Measurements from ENCODE around the gene TSSC4.

The TSSC4 gene

DNA sequence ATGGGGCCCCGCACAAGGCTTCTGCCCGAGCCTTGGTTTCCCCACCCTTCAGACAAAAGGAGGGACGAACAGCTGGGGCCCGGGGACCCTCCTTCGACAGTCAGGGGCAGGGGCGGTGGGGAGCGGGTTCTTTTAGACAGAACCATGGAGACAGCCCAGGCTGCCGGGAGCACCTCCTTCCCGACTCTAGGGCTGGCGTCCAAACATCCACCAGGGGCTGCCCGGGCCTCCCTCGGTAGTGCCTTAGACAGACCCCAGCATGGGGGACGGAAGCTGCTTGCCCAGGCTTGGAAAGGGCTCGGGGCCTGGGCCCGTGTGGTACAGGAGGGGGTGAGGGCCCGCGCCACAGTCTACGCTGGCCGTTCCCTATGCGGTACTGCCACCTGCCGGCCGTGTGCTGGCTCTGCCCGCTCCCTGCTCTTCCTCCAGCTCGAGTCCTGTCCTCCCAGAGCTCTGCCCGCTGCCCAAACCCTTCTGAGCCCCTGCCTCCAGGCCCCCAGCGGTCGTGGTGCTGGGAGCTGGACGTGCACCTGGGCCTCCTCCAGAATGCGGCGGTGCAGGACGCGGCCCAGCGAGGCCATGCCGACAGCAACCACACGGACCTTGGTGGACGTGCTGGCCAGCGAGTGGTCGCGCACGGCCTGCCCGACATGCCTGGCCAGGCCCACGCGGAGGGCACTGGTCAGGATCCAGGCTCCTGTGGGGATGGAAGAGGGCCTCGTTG is 20.1 kb downstream of the TSSC4 start:
- DNase-seq: peak; percentile 84

DNA sequence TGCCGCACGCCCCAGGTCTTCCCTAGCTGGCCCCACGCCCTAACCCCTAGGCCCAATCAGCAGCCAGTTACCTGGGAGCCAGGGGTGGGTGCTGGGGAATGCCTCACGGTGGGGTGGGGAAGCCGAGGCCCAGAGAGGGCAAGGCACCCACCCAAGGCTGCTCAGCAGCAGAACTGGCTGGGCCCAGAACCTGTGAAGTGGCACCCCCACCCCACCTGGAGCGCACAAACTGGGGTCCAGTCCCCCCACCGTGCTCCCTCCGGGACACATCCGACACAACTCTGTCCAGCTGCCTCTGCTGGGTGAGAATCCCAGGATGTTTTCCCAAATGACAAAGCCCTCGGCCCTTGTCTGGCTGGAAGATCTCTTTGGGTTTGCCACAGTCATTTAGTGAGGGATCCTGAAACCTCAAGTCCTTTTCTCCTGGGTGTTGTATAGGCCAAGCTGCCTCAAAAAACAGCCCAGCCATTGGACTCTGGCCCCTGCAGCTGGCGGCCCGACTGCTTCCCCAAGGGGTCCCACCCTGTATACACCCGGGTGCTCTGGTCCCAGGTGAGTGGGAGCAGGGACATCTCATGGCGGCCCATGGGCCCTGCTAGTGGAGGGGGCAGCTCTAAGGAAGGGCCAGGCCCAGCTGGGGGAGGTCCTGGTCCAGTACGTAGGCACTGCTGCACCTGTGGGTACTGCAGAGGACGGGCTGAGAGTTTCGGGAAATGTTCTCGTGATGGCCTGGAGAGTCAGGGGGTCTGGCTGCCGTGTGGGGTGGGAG is 20.9 kb downstream of the TSSC4 start:
- DNase-seq: no peak

DNA sequence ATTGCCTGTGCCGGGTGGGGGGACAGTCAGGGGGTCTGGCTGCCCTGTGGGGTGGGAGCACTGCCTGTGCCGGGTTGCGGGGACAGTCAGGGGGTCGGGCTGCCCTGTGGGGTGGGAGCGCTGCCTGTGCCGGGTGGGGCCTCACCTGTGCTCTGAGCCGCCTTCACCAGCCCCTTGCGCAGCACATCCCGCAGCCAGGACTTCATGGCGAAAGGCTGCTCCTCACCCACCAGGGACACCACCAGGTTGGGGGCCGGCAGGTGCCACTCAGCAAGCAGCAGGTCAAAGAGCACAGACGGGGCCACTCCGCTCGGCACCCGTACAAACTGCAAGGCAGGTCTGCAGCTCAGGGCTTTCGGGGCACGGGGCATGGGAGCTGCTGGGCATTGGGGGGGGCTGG is 21.4 kb downstream of the TSSC4 start:
- DNase-seq: no peak

DNA sequence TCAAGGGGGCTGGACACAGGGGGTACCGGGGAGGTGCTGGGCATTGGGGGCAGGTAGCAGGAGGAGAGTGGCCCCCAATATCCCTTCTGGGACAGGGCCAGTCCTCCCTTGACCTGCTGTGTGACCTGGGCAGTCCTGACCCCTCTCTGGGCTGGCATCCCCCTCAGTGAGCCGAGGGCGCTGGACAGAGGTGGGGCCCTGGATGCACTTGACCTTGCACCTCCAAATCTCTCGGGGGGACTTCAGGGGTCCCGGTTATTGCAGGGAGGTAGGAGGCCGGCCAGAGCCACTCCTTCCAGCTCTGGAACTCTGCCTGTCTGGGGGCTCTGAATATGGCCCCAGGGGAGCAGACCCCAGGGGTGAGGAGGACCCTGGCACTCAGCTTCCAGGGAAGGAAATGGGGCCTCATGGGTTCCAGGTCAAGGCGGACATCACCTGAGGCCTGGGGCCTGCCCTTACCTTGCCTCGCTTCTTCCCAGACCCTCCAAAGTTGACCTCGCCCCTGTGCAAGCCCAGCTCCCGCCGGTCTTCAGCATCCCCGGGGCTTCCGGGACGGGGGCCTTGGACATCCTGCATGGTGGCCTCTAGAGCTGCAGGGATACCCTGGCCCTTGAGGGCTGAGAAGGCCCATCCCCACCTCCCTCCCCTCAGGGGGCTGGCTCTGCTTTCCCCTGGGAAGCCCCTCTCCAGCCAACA is 22.1 kb downstream of the TSSC4 start:
- no peak for DNase-seq

DNA sequence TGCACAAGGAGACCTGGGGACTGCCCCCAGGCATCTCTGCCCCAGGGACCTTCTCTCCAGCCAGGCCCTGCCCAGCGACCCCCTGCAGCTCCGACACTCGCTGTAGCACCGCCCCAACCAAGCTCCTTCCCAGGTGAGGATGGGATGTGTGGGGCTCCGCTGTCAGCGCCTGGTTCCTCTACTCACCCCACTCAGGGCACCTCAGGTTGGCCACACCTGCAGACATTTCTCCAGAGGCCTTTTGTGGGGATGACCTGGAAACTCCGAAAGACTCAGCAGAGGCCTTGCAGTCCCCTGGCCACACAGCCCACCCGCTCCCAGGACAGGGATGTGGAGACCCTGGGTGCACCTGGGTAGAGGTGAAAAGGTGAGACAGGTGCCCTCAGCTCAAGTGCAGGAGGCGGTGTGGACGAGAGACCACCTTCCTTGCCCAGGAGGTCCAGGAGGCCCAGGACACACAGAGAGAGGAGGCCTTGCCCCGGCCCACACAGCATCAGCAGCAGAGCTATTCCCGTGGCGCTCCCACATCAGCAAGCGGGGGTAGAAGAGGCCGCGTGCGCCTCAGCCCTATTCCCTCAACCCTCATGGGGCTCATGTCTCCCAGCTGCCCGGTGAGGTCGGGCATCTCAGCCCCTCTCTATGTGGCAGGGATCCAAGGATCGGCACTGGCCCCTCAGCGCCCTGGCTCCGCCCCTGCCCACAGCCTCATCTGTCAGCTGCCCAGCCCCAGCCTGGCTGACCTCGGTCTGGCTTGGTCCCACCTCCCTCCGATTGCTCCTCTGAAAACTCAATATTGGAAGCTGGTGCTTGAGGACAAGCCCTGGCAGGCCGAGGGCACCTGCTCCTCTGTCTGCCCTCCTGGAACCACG is 22.8 kb downstream of the TSSC4 start:
- DNase-seq: no peak

DNA sequence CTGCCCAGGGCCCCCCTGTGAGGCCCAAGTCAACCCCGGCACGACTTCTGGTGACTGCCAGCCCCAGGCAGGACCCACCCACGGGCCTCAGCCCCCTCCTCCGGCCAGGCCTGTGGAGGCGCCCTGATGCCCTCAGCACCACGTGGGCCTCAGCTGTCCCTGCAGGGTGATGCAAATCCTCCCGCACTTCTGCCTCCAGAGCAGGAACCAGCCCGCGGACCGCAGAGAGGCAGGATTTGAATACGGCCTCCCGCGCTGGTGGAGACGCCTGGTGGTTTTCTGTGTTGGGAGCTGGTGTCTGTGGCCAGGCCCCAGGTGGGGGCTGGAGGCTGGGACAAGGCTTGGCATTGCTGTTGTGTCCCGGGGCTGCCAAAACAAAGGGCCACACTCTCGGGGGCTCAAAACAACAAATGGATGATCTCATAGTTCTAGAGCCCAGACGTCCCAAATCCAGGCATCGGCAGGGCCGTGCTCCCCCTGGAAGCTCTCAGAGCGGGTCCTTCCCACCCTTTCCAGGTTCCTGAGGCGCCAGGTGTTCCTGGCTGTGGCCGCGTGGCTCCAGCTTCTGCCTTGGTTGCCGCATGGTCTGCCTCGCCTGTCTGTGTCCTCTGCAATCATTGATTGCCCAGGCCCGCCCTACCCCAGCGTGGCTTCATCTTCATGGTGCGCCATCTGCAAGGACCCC is 24.4 kb downstream of the TSSC4 start:
- DNase-seq: no peak

DNA sequence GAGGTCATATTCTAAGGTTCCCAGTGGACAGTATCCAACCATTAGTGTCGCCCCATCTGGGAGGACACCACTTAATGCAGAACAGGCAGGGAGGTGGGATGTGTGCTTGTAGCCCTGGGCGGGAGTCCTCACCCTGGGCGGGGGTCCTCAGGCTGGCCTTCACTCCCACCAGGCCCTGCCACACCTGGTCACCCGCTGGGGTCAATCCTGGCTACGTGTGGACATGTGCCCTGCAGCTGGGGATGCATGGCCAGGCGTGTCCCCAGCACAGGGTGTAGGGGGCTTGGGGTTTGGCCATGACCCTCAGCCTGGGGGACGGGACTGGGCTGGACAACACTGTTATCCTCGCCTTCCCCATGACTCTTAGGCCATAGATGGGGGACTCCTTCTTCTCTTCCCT is 25.0 kb downstream of the TSSC4 start:
- no peak for DNase-seq

DNA sequence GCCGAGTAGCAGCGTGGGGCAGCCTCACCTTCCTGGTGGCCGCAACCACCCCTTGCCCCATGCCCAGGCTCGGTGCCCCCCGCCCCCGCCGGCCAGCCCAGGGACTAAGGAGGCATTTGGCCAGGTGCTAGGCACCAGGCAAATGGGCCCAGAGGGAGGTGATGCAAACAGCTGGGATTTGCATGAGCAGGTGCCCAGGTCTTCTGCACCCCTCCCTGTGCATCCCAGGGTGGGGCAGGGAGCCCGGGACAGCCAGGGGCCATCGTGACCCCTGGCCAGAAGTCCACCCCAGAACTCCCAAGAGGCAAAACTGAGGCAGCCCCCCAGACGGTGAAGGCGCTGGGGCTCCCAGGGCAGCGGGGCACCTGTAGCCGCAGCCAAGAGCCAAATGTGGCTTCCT is 25.7 kb downstream of the TSSC4 start:
- no peak for DNase-seq

DNA sequence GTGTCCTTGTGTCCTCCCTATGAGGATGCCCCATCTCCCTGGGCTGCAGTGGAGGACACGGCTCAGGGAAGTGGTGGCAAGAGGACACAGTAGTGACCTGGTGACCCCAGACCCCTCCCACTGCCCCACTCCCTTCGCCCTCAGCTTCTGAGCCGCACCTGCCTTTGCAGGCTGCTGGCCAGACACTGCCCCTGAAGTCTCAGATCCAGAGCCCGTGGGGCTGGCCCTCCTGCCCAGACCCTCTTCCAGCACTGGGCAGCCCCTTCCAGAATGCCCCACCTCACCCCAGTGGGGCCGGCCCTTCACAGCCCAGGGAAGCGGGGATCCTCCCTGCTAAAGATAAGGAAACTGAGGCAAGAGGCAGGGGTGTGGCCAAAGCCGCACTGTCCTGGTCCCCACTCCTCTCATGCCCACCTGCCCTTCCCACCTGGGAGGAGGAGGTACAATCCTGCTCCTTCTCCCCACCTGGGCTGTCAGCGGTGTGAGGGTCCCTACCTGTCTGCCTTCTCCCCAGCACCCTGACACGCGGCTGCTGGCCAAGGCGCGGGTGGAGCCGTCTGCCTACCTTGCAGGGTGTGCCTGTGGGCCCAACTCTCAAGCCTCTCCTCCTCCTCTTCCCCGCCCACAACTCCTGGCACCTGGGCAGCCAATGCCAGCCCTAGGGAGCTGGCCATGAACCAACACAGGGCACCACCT is 26.4 kb downstream of the TSSC4 start:
- DNase-seq: no peak

DNA sequence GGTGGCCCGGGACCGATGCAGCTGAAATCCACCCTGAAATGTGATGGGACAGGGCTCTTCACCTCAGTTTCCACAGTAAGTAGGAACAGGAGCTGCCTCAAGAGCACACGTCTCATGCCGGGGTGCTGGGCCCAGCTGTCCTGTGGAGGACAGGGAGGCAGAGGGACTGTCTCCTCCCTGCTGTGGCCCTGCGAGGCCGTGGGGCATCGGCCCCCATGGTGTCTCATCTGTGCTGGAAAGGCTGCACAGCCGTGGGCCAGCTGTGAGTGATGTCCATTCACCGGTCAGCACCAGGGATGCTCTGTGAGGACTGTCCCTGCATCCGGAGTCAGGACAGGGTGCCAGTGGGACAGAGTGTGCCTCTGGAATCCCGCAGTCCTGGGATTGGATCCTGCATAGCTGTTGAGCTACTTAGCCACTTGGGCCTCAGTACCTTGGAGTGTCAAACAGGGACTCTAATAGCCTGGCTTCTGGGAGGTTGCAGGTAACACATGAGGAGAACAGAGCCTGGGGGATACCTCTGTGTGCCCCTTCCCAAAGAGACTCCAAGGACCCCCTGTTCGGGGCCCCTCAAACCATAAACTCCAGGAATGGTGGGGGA is 27.3 kb downstream of the TSSC4 start:
- no peak for DNase-seq

DNA sequence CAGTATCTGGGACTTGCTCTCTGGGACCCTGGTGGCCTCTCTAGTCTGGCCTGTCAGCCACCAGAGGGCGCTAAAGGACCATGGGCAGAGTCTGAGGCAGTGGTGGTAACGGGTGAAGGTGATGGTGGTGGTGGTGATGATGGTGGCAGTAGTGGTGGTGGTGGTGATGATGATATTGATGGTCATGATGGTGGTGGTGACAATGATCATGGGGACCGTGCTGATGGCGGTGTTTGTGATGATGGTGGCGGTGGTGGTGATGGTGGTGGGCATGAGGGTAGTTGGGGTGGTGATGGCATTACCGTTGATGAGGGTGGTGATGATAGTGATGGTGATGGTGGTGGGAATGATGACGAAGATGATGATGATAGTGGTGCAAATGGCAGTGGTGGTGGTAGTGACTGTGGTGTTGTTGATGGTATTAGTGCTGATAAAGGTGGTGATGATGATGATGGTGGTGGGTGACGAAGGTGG is 27.8 kb downstream of the TSSC4 start:
- peak; percentile 92 for DNase-seq

DNA sequence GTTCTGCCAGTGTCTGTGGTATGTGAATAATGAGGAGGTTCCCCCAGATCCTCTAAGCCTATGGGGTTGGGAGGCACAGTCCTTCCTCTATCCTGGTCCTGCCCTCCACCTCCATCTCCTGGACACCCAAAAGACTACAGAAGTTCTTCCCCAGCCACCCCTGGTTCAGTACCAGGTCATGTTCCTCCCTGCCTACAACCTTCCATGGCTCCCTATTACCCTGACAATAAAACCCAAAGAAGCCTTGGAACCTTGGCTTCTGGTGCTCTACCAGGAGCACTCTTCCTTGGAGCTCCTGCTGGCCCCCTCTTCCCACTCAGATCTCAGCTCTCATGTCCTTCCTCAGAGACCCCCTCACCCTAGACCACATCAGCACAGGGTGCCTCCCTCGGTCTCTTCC is 30.8 kb downstream of the TSSC4 start:
- DNase-seq: no peak

DNA sequence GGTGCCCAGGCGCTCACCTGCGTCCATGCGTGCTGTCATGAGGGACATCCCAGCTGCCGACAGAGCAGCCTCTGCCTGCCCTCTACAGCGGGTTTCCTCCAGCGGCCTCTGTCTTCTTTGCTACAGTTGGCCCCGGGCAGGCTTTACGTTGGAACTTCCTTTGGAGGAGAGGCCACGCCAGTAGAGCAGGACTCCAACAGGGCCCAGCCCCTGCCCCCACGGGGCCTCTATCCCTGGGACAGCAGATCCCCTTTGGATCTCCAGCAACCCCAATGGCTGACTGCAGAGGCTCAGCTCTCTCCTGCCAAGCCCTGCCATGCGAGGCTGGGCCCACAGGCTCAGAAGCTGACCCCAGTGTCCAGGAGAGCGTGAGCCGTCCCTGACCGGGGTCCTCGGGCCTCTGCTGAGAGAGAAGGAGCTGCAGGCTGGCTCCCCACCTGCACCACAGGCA is 31.6 kb downstream of the TSSC4 start:
- no peak for DNase-seq

DNA sequence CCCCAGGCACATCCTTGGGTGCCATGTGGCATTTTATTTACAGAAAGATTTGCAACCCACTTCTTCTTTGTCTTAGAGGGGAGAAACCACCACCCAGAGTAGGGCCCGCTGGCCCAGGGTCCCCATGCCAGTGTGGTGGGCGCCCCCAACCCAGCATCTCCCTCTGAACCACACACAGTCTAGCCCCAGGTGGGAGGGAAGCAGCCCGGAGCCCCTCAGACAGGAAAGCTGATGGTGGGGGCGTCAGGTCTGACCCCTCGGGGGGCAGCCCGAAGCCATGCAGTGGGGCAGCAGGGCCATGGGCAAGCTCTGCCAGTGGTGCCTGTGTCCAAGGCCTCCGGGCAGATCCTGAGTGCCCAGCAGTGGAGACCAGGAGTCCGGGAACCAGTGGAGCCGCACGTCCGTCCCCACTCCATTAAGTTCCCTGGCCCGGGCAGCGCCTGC is 32.1 kb downstream of the TSSC4 start:
- DNase-seq: no peak

DNA sequence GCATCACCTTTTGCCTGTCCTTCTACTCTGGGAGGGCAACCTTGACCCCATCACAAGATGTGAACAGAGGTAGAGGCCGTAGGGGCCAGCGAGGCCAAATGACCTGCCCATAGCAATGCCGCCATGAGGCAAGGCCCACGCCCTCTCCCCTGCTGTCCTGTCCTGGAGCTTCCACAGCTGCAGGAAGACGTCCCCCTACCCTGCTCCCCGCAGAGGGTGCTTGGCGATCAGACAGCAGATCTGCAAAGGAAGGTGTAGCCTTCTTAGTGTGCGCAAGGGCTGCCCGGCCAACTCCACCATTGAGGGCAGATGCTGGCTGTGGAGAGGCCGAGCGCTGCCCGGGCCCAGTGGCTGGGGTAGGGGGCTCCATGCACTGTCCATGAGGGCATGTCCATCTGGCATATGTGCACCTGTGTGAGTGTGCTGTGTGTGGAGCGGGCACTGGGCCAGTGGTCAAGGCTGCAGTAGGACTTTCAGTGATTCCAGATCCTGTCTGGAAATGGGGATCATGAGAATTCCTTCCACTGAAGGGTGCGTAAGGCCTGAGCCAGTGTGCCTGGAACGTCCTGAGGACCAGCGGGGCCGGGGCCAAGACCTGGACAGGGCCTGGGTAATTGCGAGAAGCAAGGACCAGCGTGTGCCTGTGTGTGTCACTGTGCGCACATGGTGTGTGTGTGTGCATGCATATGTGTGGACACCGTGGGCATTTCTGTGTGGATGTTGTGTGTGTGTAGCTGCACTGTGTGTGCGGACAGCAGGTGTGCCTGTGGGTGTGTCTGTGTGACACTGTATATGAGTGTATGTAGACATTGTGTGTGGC is 32.8 kb downstream of the TSSC4 start:
- no peak for DNase-seq

DNA sequence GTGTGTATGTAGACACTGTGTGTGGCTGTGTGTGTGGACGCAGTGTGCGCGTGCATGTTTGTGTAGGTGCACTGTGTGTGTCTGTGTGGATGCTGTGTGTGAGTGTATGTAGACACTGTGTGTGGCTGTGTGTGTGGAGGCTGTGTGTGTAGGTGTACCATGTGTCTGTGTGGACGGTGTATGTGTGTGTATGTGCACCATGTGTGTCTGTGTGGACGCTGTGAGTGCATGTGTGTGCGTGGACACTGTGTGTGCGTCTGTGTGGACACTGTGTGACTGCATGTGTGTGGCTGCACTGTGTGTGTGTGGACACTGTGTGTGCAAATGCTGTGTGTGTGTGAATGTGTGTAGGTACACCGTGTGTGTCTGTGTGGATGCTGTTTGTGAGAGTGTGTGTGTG is 33.5 kb downstream of the TSSC4 start:
- no peak for DNase-seq

DNA sequence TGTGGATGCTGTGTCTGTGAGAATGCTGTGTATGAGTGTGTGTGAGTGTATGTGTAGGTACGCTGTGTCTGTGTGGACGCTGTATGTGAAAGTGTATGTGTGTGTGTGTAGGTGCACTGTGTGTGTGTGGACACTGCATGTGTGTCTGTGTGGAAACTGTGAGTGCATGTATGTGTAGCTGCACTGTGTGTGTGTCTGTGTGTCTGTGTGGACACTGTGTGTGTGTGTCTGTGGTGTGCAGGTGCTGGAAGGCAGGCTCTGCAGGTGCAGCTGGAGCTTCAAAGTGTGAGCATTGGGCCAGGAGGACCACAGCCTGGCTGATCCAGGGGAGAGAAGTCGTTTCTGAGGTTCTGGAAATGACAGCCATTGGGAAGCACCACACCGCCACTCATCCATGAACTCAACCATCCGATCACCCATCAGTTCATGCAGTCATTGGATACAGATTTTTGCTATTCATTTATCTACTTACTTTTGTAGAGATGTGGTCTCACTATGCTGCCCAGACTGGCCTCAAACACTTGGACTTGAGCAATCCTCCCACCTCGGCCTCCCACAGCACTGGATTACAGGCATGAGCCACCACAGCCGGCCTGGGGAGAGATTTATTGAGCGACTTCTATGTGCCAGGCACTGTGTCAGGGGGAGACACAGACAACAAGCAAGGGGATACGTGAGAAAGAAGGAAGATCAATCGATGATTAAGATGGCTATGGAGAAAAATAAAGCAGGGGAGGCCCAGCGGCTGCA is 34.1 kb downstream of the TSSC4 start:
- no peak for DNase-seq

DNA sequence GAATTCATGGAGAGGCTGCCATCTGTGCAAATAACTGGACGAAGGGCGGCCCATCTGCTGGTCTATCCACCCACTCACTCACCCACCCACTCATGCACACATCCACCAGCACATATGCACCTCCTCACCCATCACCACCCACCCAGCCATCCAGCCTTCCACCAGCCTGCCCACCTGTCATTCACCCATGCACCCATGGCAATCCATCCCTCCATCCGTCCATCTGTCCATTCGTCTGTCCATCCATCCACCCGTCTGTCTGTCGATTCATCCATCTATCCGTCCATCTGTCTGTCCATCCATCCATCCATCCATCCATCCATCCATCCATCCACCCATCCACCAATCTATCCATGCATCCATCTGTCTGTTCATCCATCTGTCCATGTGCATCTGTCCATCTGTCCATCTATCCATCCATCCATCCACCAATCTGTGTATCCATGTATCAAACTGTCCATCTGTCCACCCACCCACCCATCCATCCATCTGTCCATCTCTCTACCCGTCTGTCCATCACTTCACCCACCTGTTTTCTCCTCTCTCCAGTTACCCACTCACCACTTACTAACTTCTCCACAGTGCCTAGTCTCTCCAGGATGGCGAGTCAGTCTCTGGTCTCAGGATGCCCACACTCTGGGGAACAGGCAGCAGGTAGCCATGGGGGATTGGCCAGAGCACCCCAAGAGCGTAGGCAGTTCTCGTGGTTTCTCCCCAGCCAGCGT is 34.9 kb downstream of the TSSC4 start:
- no peak for DNase-seq
